Mesothelial cell of epicardium (in vitro differentiated cells): ENCODE results near the gene AOPEP. TPM values are rescaled to one million over a fixed set of nuclear protein-coding genes. Genes with fewer than 3 reads are reported as not detected.

Source experiments
- DNase-seq, 2 experiments: peaks; one replicate each; pipeline ENCODE4 v3.0.0; 2021; ENCODE audit warnings: low spot score in 2 of 2; ENCODE audit not compliant: unreplicated experiment in 2 of 2
- H3K27ac Mint-ChIP-seq: 2 replicates; pipeline ENCODE4 v1.8.0; 2021; ENCODE audit warnings: mixed read lengths
- H3K27me3 Mint-ChIP-seq: 2 replicates; pipeline ENCODE4 v1.8.0; 2021; ENCODE audit warnings: low read depth, mixed read lengths
- H3K36me3 Mint-ChIP-seq: 2 replicates; pipeline ENCODE4 v1.8.0; 2021; ENCODE audit warnings: mixed read lengths
- H3K4me1 Mint-ChIP-seq: 2 replicates; pipeline ENCODE4 v1.8.0; 2021; ENCODE audit warnings: mixed read lengths
- H3K4me3 Mint-ChIP-seq: 2 replicates; pipeline ENCODE4 v1.8.0; 2021; ENCODE audit warnings: mild to moderate bottlenecking, moderate library complexity, mixed read lengths
- H3K9me3 Mint-ChIP-seq: 2 replicates; pipeline ENCODE4 v1.8.0; 2021; ENCODE audit warnings: mixed read lengths
- total RNA-seq: library from RNA; stranded (reverse); gene quantifications from 3 replicates; pipeline ENCODE4 v1.2.1, GENCODE V29; 2021
- TF ChIP-seq, protein P1 (sequence below): fragments of 200-600 bp; sonication (generic); IDR thresholded peaks from one replicate; pipeline ENCODE4 v1.5.0; 2021; ENCODE audit warnings: antibody characterized with exemption; ENCODE audit not compliant: unreplicated experiment

AOPEP gene
- total RNA-seq, 1 donor from 2014 or later: 63.0 TPM

- Mint-ChIP-seq H3K27ac (no peak overlapping the region), H3K4me3 (no peak overlapping the region), H3K36me3 (no peaks in the 10 kb centered on the region), H3K4me1 (peaks cover 30% of the 10 kb centered on the region), H3K27me3 (peaks cover 1% of the 10 kb centered on the region), H3K9me3 (no peaks in the 10 kb centered on the region)
- DNase-seq: no peak
- TF ChIP-seq, protein P1, sequence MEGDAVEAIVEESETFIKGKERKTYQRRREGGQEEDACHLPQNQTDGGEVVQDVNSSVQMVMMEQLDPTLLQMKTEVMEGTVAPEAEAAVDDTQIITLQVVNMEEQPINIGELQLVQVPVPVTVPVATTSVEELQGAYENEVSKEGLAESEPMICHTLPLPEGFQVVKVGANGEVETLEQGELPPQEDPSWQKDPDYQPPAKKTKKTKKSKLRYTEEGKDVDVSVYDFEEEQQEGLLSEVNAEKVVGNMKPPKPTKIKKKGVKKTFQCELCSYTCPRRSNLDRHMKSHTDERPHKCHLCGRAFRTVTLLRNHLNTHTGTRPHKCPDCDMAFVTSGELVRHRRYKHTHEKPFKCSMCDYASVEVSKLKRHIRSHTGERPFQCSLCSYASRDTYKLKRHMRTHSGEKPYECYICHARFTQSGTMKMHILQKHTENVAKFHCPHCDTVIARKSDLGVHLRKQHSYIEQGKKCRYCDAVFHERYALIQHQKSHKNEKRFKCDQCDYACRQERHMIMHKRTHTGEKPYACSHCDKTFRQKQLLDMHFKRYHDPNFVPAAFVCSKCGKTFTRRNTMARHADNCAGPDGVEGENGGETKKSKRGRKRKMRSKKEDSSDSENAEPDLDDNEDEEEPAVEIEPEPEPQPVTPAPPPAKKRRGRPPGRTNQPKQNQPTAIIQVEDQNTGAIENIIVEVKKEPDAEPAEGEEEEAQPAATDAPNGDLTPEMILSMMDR: no peak
These were observed 22.9 kb upstream of the AOPEP start for GRCh38 chr9:94703488-94704140.

GRCh38 chr9:94705162-94705702 is 21.3 kb upstream of the AOPEP start:
- H3K27ac Mint-ChIP-seq: peak overlapping the region; percentile 37

GRCh38 chr9:94706922-94707321 is 19.6 kb upstream of the AOPEP start:
- Mint-ChIP-seq H3K36me3 (no peaks in the 10 kb centered on the region), H3K27ac (no peak overlapping the region), H3K4me3 (no peak overlapping the region), H3K27me3 (peaks cover 1% of the 10 kb centered on the region), H3K4me1 (peaks cover 17% of the 10 kb centered on the region), H3K9me3 (no peaks in the 10 kb centered on the region)
- DNase-seq: no peak
- TF ChIP-seq, protein P1: no peak

More at GRCh38 chr9:94705162-94705702, 21.3 kb upstream of the AOPEP start:
- Mint-ChIP-seq H3K36me3 (no peaks in the 10 kb centered on the region), H3K4me1 (peaks cover 19% of the 10 kb centered on the region), H3K27me3 (peaks cover 1% of the 10 kb centered on the region), H3K9me3 (no peaks in the 10 kb centered on the region), H3K4me3 (no peak overlapping the region)
- TF ChIP-seq, protein P1: no peak
- no peak for DNase-seq

DNA sequence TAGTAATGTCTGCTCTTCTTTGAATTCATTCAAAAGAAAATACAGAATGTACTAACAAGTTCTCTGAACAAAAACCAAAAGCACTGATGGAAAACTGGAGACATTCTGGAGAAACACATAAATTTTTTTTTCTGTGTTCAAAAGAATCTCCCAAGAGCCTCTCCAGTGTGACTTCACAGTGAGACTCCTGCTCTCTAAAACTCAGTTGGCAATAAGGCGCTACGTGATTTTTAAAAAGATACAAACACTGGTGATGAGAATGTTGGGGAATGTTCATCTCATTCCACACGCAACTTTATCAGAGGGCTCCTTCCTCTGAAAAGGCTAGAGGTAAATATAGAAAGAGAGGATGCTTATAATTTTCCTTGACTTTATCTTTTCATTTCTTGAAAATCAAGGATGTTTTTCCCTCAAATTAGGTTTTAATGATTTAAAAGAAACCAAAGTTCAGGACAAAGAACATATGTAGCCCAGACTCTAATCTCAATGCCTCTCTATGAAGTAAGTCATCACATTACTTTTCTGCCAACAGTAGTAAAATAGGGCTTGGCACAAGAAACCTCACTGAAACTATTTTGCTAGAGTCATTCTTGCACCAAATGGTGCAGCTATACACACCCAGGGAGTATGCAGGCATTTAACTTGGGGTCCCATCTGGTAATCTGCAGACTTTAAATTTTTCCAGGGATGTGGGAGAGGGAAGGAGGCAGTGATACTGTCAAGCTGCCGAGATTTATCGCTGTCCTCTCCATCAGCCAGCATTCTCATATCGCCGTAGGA is 12.9 kb upstream of the AOPEP start:
- Mint-ChIP-seq H3K27ac (no peak overlapping the region), H3K36me3 (no peaks in the 10 kb centered on the region), H3K9me3 (no peaks in the 10 kb centered on the region), H3K4me3 (no peak overlapping the region), H3K4me1 (no peaks in the 10 kb centered on the region), H3K27me3 (peaks cover 19% of the 10 kb centered on the region)
- TF ChIP-seq, protein P1: no peak
- DNase-seq: no peak

- no peaks in the 10 kb centered on the region for H3K9me3 Mint-ChIP-seq
- no peaks in the 10 kb centered on the region for H3K4me1 Mint-ChIP-seq
- H3K27me3 Mint-ChIP-seq: peaks cover 19% of the 10 kb centered on the region
- no peak overlapping the region for H3K27ac Mint-ChIP-seq
- no peak overlapping the region for H3K4me3 Mint-ChIP-seq
- no peaks in the 10 kb centered on the region for H3K36me3 Mint-ChIP-seq
- TF ChIP-seq, protein P1: no peak
- no peak for DNase-seq
These were observed 12.0 kb upstream of the AOPEP start for GRCh38 chr9:94714494-94714893.
